AG04450 (cell line): ENCODE measurements around the gene C6orf136. TPM values are rescaled to one million over a fixed set of nuclear protein-coding genes. Genes with fewer than 3 reads are reported as not detected.

Experiments
- CTCF ChIA-PET: fragments of 300-600, 350-600 bp; formaldehyde crosslinking; extraction: SDS; loops from one replicate; lab custom pipeline; 2022; ENCODE audit warnings: antibody characterized with exemption, inconsistent platforms; lab: Charles Lee
- POLR2A ChIA-PET: fragments of 350-600 bp; formaldehyde crosslinking; extraction: SDS; loops from one replicate; lab custom pipeline; 2021; ENCODE audit warnings: antibody characterized with exemption, inconsistent platforms; lab: Yijun Ruan, JAX
- DNase-seq: peaks from one replicate; pipeline ENCODE4 v3.0.0-alpha.2; 2011; ENCODE audit warnings: low read depth, low spot score
- H3K27ac ChIP-seq: one replicate; pipeline ENCODE4 v1.5.1; 2012; ENCODE audit warnings: low read depth, low read length, control low read depth
- H3K27me3 ChIP-seq: one replicate; pipeline ENCODE4 v1.6.0; 2012; ENCODE audit warnings: low read length; ENCODE audit not compliant: control insufficient read depth, insufficient read depth
- H3K4me3 ChIP-seq: 2 replicates; pipeline ENCODE4 v1.5.1; 2011; ENCODE audit warnings: mild to moderate bottlenecking, low read depth, low read length, control low read depth
- H3K9me3 ChIP-seq: 2 replicates; pipeline ENCODE4 v1.5.1; 2012; ENCODE audit warnings: low read length; ENCODE audit not compliant: control insufficient read depth, insufficient read depth
- CTCF ChIP-seq: IDR thresholded peaks from 2 replicates; pipeline ENCODE4 v1.5.1; 2011; ENCODE audit warnings: low read depth, low read length, control low read depth, inconsistent platforms
- polyA plus RNA-seq: library from polyadenylated mRNA; depleted of rRNA; stranded (reverse); fragments of >200 nt; gene quantifications from 2 replicates; pipeline ENCODE4 v1.2.3, GENCODE V29; 2011

The C6orf136 gene
- polyA plus RNA-seq, 1 experiment, result 5.1 TPM

- ChIA-PET POLR2A (interaction anchor here (0.9 to 1.4 kb wide), 3 partner anchors 18 to 35 kb away, joined by 3 to 6 read pairs (median 4); no protein-coding TSS in a partner anchor), CTCF (no interaction called here)
- DNase-seq, result no peak
- H3K27ac ChIP-seq, result peak overlapping the region; percentile 68
- H3K9me3 ChIP-seq, result no peaks in the 10 kb centered on the region; the same call in 1 of the 2 replicates
- H3K27me3 ChIP-seq, result no peaks in the 10 kb centered on the region
- peak overlapping the region; percentile 87 for H3K4me3 ChIP-seq
- TF ChIP-seq CTCF, result no peak
Measured at GRCh38 chr6:30647242-30648116, 546 bp downstream of the C6orf136 start.

GRCh38 chr6:30651143-30651542 lies 4.2 kb downstream of the C6orf136 start:
- ChIA-PET POLR2A (interaction anchor here (0.6 to 1.0 kb wide), 2 partner anchors 10 to 22 kb away, joined by 3 to 5 read pairs; no protein-coding TSS in a partner anchor), CTCF (interaction anchor here (0.7 to 0.9 kb wide), 2 partner anchors 9 to 21 kb away, joined by 3 to 4 read pairs; partner anchors contain the start of gene DHX16)
- Histone ChIP-seq H3K9me3 (no peaks in the 10 kb centered on the region; the same call in 1 of the 2 replicates), H3K27me3 (no peaks in the 10 kb centered on the region), H3K4me3 (no peak overlapping the region), H3K27ac (no peak overlapping the region)
- TF ChIP-seq CTCF, result no peak
- DNase-seq, result no peak

GRCh38 chr6:30654798-30655742 lies 8.1 kb downstream of the C6orf136 start:
- Histone ChIP-seq H3K4me3 (no peak overlapping the region), H3K9me3 (no peaks in the 10 kb centered on the region), H3K27me3 (no peaks in the 10 kb centered on the region), H3K27ac (no peak overlapping the region)
- POLR2A ChIA-PET, result no interaction called here
- no peak for DNase-seq
- CTCF ChIA-PET, result interaction anchor here (0.5 to 1.2 kb wide), 2 partner anchors 17 to 686 kb away, joined by 3 to 4 read pairs; partner anchors contain the start of gene DHX16
- TF ChIP-seq CTCF, result no peak

GRCh38 chr6:30655743-30656094 lies 8.8 kb downstream of the C6orf136 start:
- peak overlapping the region; percentile 21 for H3K27ac ChIP-seq
- no peak overlapping the region for H3K4me3 ChIP-seq
- no peak for TF ChIP-seq CTCF
- CTCF ChIA-PET, result interaction anchor here (1.2 kb wide), 1 partner anchor 17 kb away, joined by 4 read pairs; the partner anchor contains the start of gene DHX16
- no peaks in the 10 kb centered on the region for H3K27me3 ChIP-seq
- no peaks in the 10 kb centered on the region for H3K9me3 ChIP-seq
- POLR2A ChIA-PET, result no interaction called here
- DNase-seq, result no peak
